ENCODE measurements around the gene ZMYND11.
"Not testable (repeated sequence)": the region's sequence is repeated elsewhere in the genome, so short reads cannot be mapped to it uniquely, and the experiment has no call there.

Gene ZMYND11

GRCh38 chr10:287026-287709 is 151.9 kb downstream of the ZMYND11 start:
- no peak for DNase-seq

- DNase-seq: no peak
Measured at GRCh38 chr10:287814-288213, 152.6 kb downstream of the ZMYND11 start.

GRCh38 chr10:288316-289200 is 153.3 kb downstream of the ZMYND11 start:
- no peak for DNase-seq

GRCh38 chr10:289581-289980 is 154.3 kb downstream of the ZMYND11 start:
- DNase-seq: no peak

- no peak for DNase-seq
Measured at GRCh38 chr10:290026-290725, 154.9 kb downstream of the ZMYND11 start.

GRCh38 chr10:293636-294035 is 158.4 kb downstream of the ZMYND11 start:
- DNase-seq: no peak

GRCh38 chr10:297567-297966 is 162.3 kb downstream of the ZMYND11 start:
- no peak for DNase-seq

GRCh38 chr10:298033-298432 is 162.8 kb downstream of the ZMYND11 start:
- no peak for DNase-seq

- no peak for DNase-seq
Measured at GRCh38 chr10:299512-299911, 164.3 kb downstream of the ZMYND11 start.

- no peak for DNase-seq
Measured at GRCh38 chr10:299969-300368, 164.7 kb downstream of the ZMYND11 start.

- DNase-seq: not testable (repeated sequence)
Measured at GRCh38 chr10:300580-300979, 165.3 kb downstream of the ZMYND11 start.

GRCh38 chr10:301536-301935 is 166.3 kb downstream of the ZMYND11 start:
- DNase-seq: no peak
